Activated naive CD8-positive, alpha-beta T cell treated with anti-CD3 and anti-CD28 coated beads, Interleukin-2, amount 50 U/mL, for 24 hours (primary cell): ENCODE measurements around the gene SLC26A8.
A peak's percentile ranks its signal among the peaks of the same experiment; 100 is the strongest.
"Not testable (repeated sequence)": the region's sequence is repeated elsewhere in the genome, so short reads cannot be mapped to it uniquely, and the experiment has no call there.

Experiments used
- ATAC-seq: fragments of 150-1000 bp; cut with Tn5 transposase; one replicate; pipeline ENCODE4 v1.10.0; 2021
- DNase-seq: peaks from one replicate; pipeline ENCODE4 v3.0.0; 2021
- H3K27ac Mint-ChIP-seq: one replicate; pipeline ENCODE4 v1.8.0; 2021; ENCODE audit warnings: mild to moderate bottlenecking, mixed read lengths
- H3K27me3 Mint-ChIP-seq: one replicate; pipeline ENCODE4 v1.8.0; 2021; ENCODE audit warnings: mixed read lengths
- H3K36me3 Mint-ChIP-seq: one replicate; pipeline ENCODE4 v1.8.0; 2021; ENCODE audit warnings: low read depth, mixed read lengths
- H3K4me1 Mint-ChIP-seq: one replicate; pipeline ENCODE4 v1.8.0; 2021; ENCODE audit warnings: mixed read lengths
- H3K4me3 Mint-ChIP-seq: one replicate; pipeline ENCODE4 v1.8.0; 2021; ENCODE audit warnings: mild to moderate bottlenecking, moderate library complexity, mixed read lengths
- H3K9me3 Mint-ChIP-seq: one replicate; pipeline ENCODE4 v1.8.0; 2021; ENCODE audit warnings: mixed read lengths

SLC26A8 gene

GRCh38 chr6:35993150-35993549 lies 31.3 kb downstream of the SLC26A8 start:
- H3K27ac Mint-ChIP-seq: no peak overlapping the region
- no peak overlapping the region for H3K4me3 Mint-ChIP-seq
- H3K4me1 Mint-ChIP-seq: no peaks in the 10 kb centered on the region
- ATAC-seq (no peak), DNase-seq (no peak)
- no peaks in the 10 kb centered on the region for H3K36me3 Mint-ChIP-seq
- no peaks in the 10 kb centered on the region for H3K9me3 Mint-ChIP-seq
- H3K27me3 Mint-ChIP-seq: peaks cover 2% of the 10 kb centered on the region

GRCh38 chr6:35988047-35988446 lies 36.4 kb downstream of the SLC26A8 start:
- H3K27ac Mint-ChIP-seq, ATAC-seq, H3K27me3 Mint-ChIP-seq, H3K4me3 Mint-ChIP-seq, H3K36me3 Mint-ChIP-seq, H3K4me1 Mint-ChIP-seq, DNase-seq, H3K9me3 Mint-ChIP-seq: not testable (repeated sequence)

GRCh38 chr6:35984701-35985100 lies 39.7 kb downstream of the SLC26A8 start:
- DNase-seq (no peak), ATAC-seq (no peak)
- H3K4me1 Mint-ChIP-seq: no peaks in the 10 kb centered on the region
- no peak overlapping the region for H3K27ac Mint-ChIP-seq
- H3K9me3 Mint-ChIP-seq: no peaks in the 10 kb centered on the region
- no peaks in the 10 kb centered on the region for H3K36me3 Mint-ChIP-seq
- no peaks in the 10 kb centered on the region for H3K27me3 Mint-ChIP-seq
- H3K4me3 Mint-ChIP-seq: no peak overlapping the region

GRCh38 chr6:35980991-35981645 lies 43.3 kb downstream of the SLC26A8 start:
- ATAC-seq: no peak
- Mint-ChIP-seq H3K27ac (no peak overlapping the region), H3K9me3 (no peaks in the 10 kb centered on the region), H3K4me3 (no peak overlapping the region), H3K4me1 (no peaks in the 10 kb centered on the region), H3K36me3 (no peaks in the 10 kb centered on the region), H3K27me3 (no peaks in the 10 kb centered on the region)
- DNase-seq: no peak

- not testable (repeated sequence) for H3K4me3 Mint-ChIP-seq, H3K9me3 Mint-ChIP-seq, H3K36me3 Mint-ChIP-seq, H3K27me3 Mint-ChIP-seq, ATAC-seq, H3K4me1 Mint-ChIP-seq, H3K27ac Mint-ChIP-seq, DNase-seq
Measured at GRCh38 chr6:35980126-35980525, 44.3 kb downstream of the SLC26A8 start.

GRCh38 chr6:35977308-35977707 lies 47.1 kb downstream of the SLC26A8 start:
- DNase-seq: no peak
- Mint-ChIP-seq H3K36me3 (no peaks in the 10 kb centered on the region), H3K4me1 (peaks cover 8% of the 10 kb centered on the region), H3K27ac (no peak overlapping the region), H3K9me3 (no peaks in the 10 kb centered on the region), H3K4me3 (no peak overlapping the region), H3K27me3 (no peaks in the 10 kb centered on the region)
- no peak for ATAC-seq

GRCh38 chr6:35973670-35974222 lies 50.7 kb downstream of the SLC26A8 start:
- H3K27me3 Mint-ChIP-seq: no peaks in the 10 kb centered on the region
- peak; percentile 92 for ATAC-seq
- no peak overlapping the region for H3K27ac Mint-ChIP-seq
- H3K9me3 Mint-ChIP-seq: no peaks in the 10 kb centered on the region
- H3K36me3 Mint-ChIP-seq: no peaks in the 10 kb centered on the region
- peak; percentile 12 for DNase-seq
- H3K4me3 Mint-ChIP-seq: no peak overlapping the region
- H3K4me1 Mint-ChIP-seq: peaks cover 8% of the 10 kb centered on the region

- H3K9me3 Mint-ChIP-seq: no peaks in the 10 kb centered on the region
Measured at GRCh38 chr6:35972471-35973367, 51.7 kb downstream of the SLC26A8 start.

GRCh38 chr6:35970181-35970580 lies 54.3 kb downstream of the SLC26A8 start:
- Mint-ChIP-seq H3K4me3 (no peak overlapping the region), H3K4me1 (peaks cover 8% of the 10 kb centered on the region), H3K36me3 (no peaks in the 10 kb centered on the region), H3K9me3 (no peaks in the 10 kb centered on the region), H3K27ac (no peak overlapping the region), H3K27me3 (no peaks in the 10 kb centered on the region)
- ATAC-seq (no peak), DNase-seq (no peak)

More at GRCh38 chr6:35972471-35973367, 51.7 kb downstream of the SLC26A8 start:
- no peaks in the 10 kb centered on the region for H3K27me3 Mint-ChIP-seq
- H3K27ac Mint-ChIP-seq: no peak overlapping the region
- no peaks in the 10 kb centered on the region for H3K36me3 Mint-ChIP-seq
- no peak overlapping the region for H3K4me3 Mint-ChIP-seq
- H3K4me1 Mint-ChIP-seq: peaks cover 8% of the 10 kb centered on the region
- no peak for ATAC-seq
- DNase-seq: no peak

- no peak overlapping the region for H3K4me3 Mint-ChIP-seq
- H3K27me3 Mint-ChIP-seq: no peaks in the 10 kb centered on the region
- DNase-seq: no peak
- no peak overlapping the region for H3K27ac Mint-ChIP-seq
- H3K4me1 Mint-ChIP-seq: peaks cover 8% of the 10 kb centered on the region
- H3K9me3 Mint-ChIP-seq: no peaks in the 10 kb centered on the region
- no peak for ATAC-seq
- no peaks in the 10 kb centered on the region for H3K36me3 Mint-ChIP-seq
Measured at GRCh38 chr6:35969646-35970045, 54.8 kb downstream of the SLC26A8 start.

GRCh38 chr6:35968821-35969220 lies 55.6 kb downstream of the SLC26A8 start:
- DNase-seq (no peak), ATAC-seq (no peak)
- Mint-ChIP-seq H3K36me3 (no peaks in the 10 kb centered on the region), H3K27me3 (no peaks in the 10 kb centered on the region), H3K4me3 (no peak overlapping the region), H3K9me3 (no peaks in the 10 kb centered on the region), H3K4me1 (peaks cover 4% of the 10 kb centered on the region), H3K27ac (no peak overlapping the region)

- Mint-ChIP-seq H3K27me3 (no peaks in the 10 kb centered on the region), H3K27ac (no peak overlapping the region), H3K9me3 (no peaks in the 10 kb centered on the region), H3K4me3 (no peak overlapping the region), H3K36me3 (no peaks in the 10 kb centered on the region), H3K4me1 (no peaks in the 10 kb centered on the region)
- ATAC-seq (no peak), DNase-seq (no peak)
Measured at GRCh38 chr6:35967076-35967774, 57.2 kb downstream of the SLC26A8 start.

GRCh38 chr6:35962779-35963560 lies 61.5 kb downstream of the SLC26A8 start:
- Mint-ChIP-seq H3K9me3 (no peaks in the 10 kb centered on the region), H3K27ac (no peak overlapping the region), H3K36me3 (no peaks in the 10 kb centered on the region), H3K27me3 (peaks cover 11% of the 10 kb centered on the region), H3K4me3 (no peak overlapping the region), H3K4me1 (no peaks in the 10 kb centered on the region)
- DNase-seq (no peak), ATAC-seq (no peak)

- ATAC-seq (no peak), DNase-seq (no peak)
- Mint-ChIP-seq H3K4me3 (no peak overlapping the region), H3K9me3 (no peaks in the 10 kb centered on the region), H3K27me3 (peaks cover 14% of the 10 kb centered on the region), H3K4me1 (no peaks in the 10 kb centered on the region), H3K36me3 (no peaks in the 10 kb centered on the region), H3K27ac (no peak overlapping the region)
Measured at GRCh38 chr6:35960187-35960586, 64.3 kb downstream of the SLC26A8 start.
